GM18505 (cell line): Measurements from ENCODE around the gene KLK8.
"Not testable (repeated sequence)": the region's sequence is repeated elsewhere in the genome, so short reads cannot be mapped to it uniquely, and the experiment has no call there.

Source experiments
- ATAC-seq: cut with Tn5 transposase; IDR thresholded peaks from one replicate; pipeline ENCODE4 v1.9.1; 2021; ENCODE audit not compliant: unreplicated experiment
- POLR2A ChIP-seq: IDR thresholded peaks from 4 replicates; pipeline ENCODE4 v1.6.1; 2011; ENCODE audit warnings: borderline replicate concordance; ENCODE audit not compliant: insufficient read depth, insufficient read length; ENCODE audit errors: extremely low read depth

The KLK8 gene

GRCh38 chr19:50983625-50984292, 17.6 kb downstream of the KLK8 start, which contains the start of gene KLK7:
KLK7 (minus strand) TSS chr19:50983917; CDS start chr19:50982399, 1,518 bp downstream.
- ATAC-seq: no peak
- TF ChIP-seq POLR2A: no peak

DNA sequence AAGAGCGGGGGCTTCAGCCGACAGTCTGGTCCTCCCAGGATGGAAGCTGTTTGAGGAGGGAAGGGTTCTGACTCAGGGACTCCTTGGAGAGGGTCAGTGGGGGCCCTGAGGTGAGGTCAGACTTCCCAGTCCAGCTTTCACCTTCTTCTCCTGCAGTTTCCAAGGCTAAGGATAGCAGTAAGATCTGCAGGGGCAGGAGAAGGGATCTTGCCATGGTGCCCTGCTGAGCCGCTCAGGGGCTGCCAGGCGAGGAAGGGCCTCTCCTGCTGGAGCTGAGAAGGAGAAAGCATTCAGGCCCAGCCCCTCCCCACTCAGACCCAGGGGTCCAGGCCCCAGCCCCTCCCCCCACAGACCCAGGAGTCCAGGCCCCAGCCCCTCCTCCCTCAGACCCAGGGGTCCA, 19.2 kb downstream of the KLK8 start:
- ATAC-seq: no peak
- TF ChIP-seq POLR2A: no peak

- ATAC-seq: no peak
- TF ChIP-seq POLR2A: no peak
These were observed 19.7 kb downstream of the KLK8 start for GRCh38 chr19:50981587-50982146.

DNA sequence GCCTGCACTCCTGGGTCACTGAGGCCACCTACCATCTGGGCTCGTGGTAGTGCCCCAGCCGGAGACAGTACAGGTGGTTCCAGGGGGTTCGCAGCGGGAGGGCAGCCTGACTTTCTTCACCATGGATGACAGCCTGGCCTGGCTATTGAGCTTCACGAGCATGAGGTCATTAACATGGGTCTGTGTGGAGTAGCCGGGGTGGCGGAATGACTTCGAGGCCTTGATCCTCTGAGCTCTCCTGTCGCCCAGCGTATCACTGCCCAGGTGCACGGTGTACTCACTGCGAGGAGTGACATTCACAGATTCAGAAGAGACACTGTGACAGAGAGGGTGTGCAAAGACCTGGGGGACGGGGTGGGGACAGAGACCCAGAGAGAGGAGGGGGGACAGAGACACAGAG, 21.2 kb downstream of the KLK8 start:
- TF ChIP-seq POLR2A: no peak
- ATAC-seq: no peak

DNA sequence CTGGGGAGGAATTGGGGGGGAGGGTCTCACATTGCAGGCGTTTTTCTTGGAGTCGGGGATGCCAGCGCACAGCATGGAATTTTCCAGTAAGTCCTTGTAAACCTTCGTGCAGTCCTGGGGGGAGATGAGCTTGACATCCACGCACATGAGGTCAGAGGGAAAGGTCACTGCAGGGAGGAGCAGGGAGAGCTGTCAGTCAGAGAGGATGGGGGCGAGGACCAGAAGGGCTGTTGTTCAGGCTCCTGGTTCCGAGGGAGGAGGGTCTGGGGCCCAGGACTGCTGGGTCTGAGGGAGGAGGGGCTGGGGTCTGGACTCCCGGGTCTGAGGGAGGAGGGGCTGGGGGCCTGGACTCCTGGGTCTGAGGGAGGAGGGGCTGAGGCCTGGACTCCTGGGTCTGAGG, 21.6 kb downstream of the KLK8 start:
- no peak for ATAC-seq

DNA sequence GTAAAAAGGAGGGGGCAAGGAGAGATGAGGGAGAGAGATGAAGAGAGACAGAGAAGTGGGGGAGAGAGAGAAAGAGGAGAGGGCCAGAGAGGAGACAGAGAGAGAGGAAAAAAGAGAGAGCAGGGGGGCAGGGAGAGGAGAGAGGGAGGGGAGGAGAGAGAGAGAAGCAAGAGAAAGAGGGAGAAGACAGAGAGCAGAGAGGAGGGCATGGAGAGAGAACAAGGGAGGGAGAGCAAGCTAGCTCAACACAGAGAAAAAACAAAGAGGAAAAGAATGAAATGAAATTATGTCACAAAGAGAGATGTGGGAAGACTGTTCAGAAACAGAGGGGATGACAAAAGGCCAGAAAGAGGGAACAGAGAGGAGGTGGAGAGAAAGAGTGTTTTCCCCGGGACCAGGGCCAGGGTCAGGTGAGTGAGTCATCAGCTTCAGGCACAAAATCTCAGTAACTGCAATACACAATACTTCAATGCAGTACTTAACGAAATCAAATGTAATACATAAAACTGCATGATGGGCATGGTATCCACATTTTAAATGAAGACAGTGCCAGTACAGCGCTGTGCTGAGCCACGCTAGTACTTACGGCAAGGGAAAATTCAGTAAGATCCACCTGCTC, 22.5 kb downstream of the KLK8 start:
- ATAC-seq: no peak
- TF ChIP-seq POLR2A: no peak

More for the DNA sequence above, 21.6 kb downstream of the KLK8 start:
- TF ChIP-seq POLR2A: no peak

- no peak for ATAC-seq
These were observed 23.8 kb downstream of the KLK8 start for GRCh38 chr19:50977626-50978025.

DNA sequence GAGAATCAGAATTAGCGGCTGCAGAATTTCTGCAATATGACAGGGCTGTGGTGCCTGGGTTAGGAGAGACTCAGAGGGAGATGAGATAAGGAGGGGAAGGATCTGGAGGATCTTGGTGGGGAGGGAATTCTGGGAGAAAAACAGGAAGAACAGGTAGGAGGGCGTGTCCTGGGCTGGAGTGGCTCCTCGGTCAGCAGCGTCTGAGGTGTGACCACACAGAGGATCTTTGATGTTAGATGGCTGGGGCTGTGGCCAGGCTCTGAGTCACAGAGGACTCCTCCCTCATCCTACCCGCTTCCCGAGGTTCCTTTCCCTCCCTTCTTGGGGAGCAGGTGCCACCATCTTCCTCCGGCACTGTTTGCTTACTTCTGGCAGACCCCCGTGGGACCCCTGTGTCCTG, 25.6 kb downstream of the KLK8 start:
- TF ChIP-seq POLR2A: no peak
- no peak for ATAC-seq

More at GRCh38 chr19:50977626-50978025, 23.8 kb downstream of the KLK8 start:
- no peak for TF ChIP-seq POLR2A

DNA sequence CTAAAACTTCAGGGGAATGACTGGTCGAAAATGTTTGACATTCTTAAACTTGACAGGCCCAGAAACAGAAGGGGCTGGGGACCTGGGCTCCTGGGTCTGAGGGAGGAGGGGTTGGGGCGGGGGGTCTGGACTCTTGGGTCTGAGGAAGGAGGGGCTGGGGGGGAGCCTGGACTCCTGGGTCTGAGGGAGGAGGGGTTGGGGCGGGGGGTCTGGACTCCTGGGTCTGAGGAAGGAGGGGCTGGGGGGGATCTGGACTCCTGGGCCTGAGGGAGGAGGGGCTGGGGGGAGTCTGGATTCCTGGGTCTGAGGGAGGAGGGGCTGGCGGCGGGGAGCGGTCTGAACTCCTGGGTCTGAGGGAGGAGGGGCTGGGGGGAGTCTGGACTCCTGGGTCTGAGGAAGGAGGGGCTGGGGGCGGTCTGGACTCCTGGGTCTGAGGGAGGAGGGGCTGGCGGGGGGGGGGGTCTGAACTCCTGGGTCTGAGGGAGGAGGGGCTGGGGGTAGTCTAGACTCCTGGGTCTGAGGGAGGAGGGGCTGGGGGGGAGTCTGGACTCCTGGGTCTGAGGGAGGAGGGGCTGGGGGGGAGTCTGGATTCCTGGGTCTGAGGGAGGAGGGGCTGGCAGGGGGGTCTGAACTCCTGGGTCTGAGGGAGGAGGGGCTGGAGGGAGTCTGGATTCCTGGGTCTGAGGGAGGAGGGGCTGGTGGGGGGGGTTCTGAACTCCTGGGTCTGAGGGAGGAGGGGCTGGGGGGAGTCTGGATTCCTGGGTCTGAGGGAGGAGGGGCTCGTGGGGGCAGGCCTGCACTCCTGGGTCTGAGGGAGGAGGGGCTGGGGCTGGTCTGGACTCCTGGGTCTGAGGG, 26.5 kb downstream of the KLK8 start:
- TF ChIP-seq POLR2A: no peak
- no peak for ATAC-seq

GRCh38 chr19:50972795-50973376, 28.5 kb downstream of the KLK8 start:
- no peak for TF ChIP-seq POLR2A
- no peak for ATAC-seq

- not testable (repeated sequence) for ATAC-seq
These were observed 31.6 kb downstream of the KLK8 start for GRCh38 chr19:50969810-50970209.

- no peak for TF ChIP-seq POLR2A
- ATAC-seq: no peak
These were observed 32.0 kb downstream of the KLK8 start, which contains the start of gene KLK6 for GRCh38 chr19:50969413-50969760. KLK6 (minus strand) TSS chr19:50969591; CDS start chr19:50968104, 1,487 bp downstream.

GRCh38 chr19:50968716-50969412, 32.5 kb downstream of the KLK8 start:
- no peak for TF ChIP-seq POLR2A
- no peak for ATAC-seq
